OCI-LY7 (cell line): ENCODE results near the gene TFAP2B. TPM values are rescaled to one million over a fixed set of nuclear protein-coding genes. Genes with fewer than 3 reads are reported as not detected.

ENCODE experiments used
- BruUV-seq: library from RNA; stranded (reverse); fragments of 400-500 nt; replicated peaks from 2 replicates; lab custom pipeline; 2021; lab: Mats Ljungman, UMichigan
- CTCF ChIA-PET: fragments of 300-600 bp; sonication (Branson Sonifier 250); formaldehyde crosslinking; loops from one replicate; lab custom pipeline; 2022; ENCODE audit warnings: antibody characterized with exemption; ENCODE audit not compliant: unreplicated experiment; lab: Charles Lee
- POLR2A ChIA-PET: fragments of 300-600 bp; sonication (Branson Sonifier 250); formaldehyde crosslinking; loops from one replicate; lab custom pipeline; 2022; ENCODE audit warnings: antibody characterized with exemption; lab: Charles Lee
- DNase-seq: peaks from one replicate; pipeline ENCODE4 v3.0.0-alpha.2; 2015; ENCODE audit warnings: low spot score
- H2AFZ ChIP-seq: fragments of 200-600 bp; sonication (generic), shearing (Covaris generic); 2 replicates; pipeline ENCODE4 v1.6.1; 2014; ENCODE audit warnings: mild to moderate bottlenecking, antibody characterized with exemption, low read length, moderate library complexity
- H3K27ac ChIP-seq: fragments of 200-600 bp; sonication (generic); 2 replicates; pipeline ENCODE4 v1.5.1; 2014; ENCODE audit warnings: mixed run types, low read depth, mild to moderate bottlenecking, moderate library complexity, low read length, inconsistent platforms; ENCODE audit not compliant: poor library complexity, severe bottlenecking
- H3K36me3 ChIP-seq: fragments of 200-600 bp; sonication (generic); 2 replicates; pipeline ENCODE4 v1.6.1; 2014; ENCODE audit warnings: mild to moderate bottlenecking, antibody characterized with exemption, low read length, moderate library complexity, mixed read lengths; ENCODE audit not compliant: insufficient read depth
- H3K4me1 ChIP-seq: fragments of 200-600 bp; sonication (generic); 2 replicates; pipeline ENCODE4 v1.5.1; 2014; ENCODE audit warnings: mild to moderate bottlenecking, low read length; ENCODE audit not compliant: insufficient read depth, poor library complexity, severe bottlenecking
- H3K4me2 ChIP-seq: fragments of 200-600 bp; sonication (generic); 2 replicates; pipeline ENCODE4 v1.6.1; 2014; ENCODE audit warnings: mild to moderate bottlenecking, low read length
- H3K4me3 ChIP-seq: fragments of 200-600 bp; sonication (generic); 2 replicates; pipeline ENCODE4 v1.5.1; 2014; ENCODE audit warnings: mild to moderate bottlenecking, low read depth, low read length; ENCODE audit not compliant: poor library complexity, severe bottlenecking
- H3K79me2 ChIP-seq: fragments of 200-600 bp; sonication (generic); 2 replicates; pipeline ENCODE4 v1.6.1; 2016; ENCODE audit warnings: low read depth, mild to moderate bottlenecking, low read length, moderate library complexity, mixed read lengths; ENCODE audit not compliant: insufficient read depth
- H3K9me2 ChIP-seq: fragments of 200-600 bp; sonication (generic); 2 replicates; pipeline ENCODE4 v1.6.1; 2016; ENCODE audit warnings: mild to moderate bottlenecking, low read length, mixed read lengths; ENCODE audit not compliant: insufficient read depth
- H3K9me3 ChIP-seq: fragments of 200-600 bp; sonication (generic); 2 replicates; pipeline ENCODE4 v1.6.1; 2014; ENCODE audit warnings: mild to moderate bottlenecking, mixed run types, low read length, mixed read lengths
- H4K20me1 ChIP-seq: fragments of 200-600 bp; sonication (generic); 2 replicates; pipeline ENCODE4 v1.6.1; 2014; ENCODE audit warnings: mild to moderate bottlenecking, antibody characterized with exemption, low read length, moderate library complexity, mixed read lengths; ENCODE audit not compliant: insufficient read depth
- CTCF ChIP-seq: fragments of 200-600 bp; sonication (generic); conservative IDR thresholded peaks from 2 replicates; pipeline ENCODE4 v1.5.1; 2014; ENCODE audit warnings: mild to moderate bottlenecking, antibody characterized with exemption, low read length, moderate library complexity, mixed read lengths
- EZH2phosphoT487 ChIP-seq: fragments of 200-600 bp; sonication (generic); IDR thresholded peaks from 2 replicates; pipeline ENCODE4 v1.6.1; 2018; ENCODE audit warnings: low read depth, borderline replicate concordance, mild to moderate bottlenecking, mixed run types, antibody characterized with exemption, low read length, moderate library complexity, mixed read lengths
- intact Hi-C: fragments of 100-400 bp; cut with micrococcal nuclease; formaldehyde crosslinking; loops from one replicate; pipeline ENCODE4 v1.10.0; 2022; ENCODE audit not compliant: unreplicated experiment
- total RNA-seq, 2 experiments: library from RNA; depleted of rRNA in 1 of 2; stranded (reverse); fragments of >200 nt in 1 of 2; shearing (Covaris generic) in 1 of 2; gene quantifications; 2 replicates each; pipeline ENCODE4 v1.2.3, GENCODE V29; 2014 to 2022

The TFAP2B gene
- total RNA-seq, 2 experiments from 2014 or later, result not detected

- H3K79me2 ChIP-seq, result no peaks in the 10 kb centered on the region
- CTCF ChIA-PET, result no interaction called here
- H3K27ac ChIP-seq, result no peak overlapping the region
- DNase-seq, result no peak
- no peaks in the 10 kb centered on the region for H3K9me2 ChIP-seq
- intact Hi-C loops, result no loop called here
- no peaks in the 10 kb centered on the region for H4K20me1 ChIP-seq
- BruUV-seq, result no TSS peak
- no peaks in the 10 kb centered on the region for H3K4me1 ChIP-seq
- POLR2A ChIA-PET, result no interaction called here
- H2AFZ ChIP-seq, result no peak overlapping the region
- TF ChIP-seq CTCF, result no peak
- no peak for TF ChIP-seq EZH2phosphoT487
- H3K9me3 ChIP-seq, result no peaks in the 10 kb centered on the region
- H3K4me2 ChIP-seq, result no peak overlapping the region
- H3K36me3 ChIP-seq, result no peaks in the 10 kb centered on the region
- H3K4me3 ChIP-seq, result no peak overlapping the region
Observed at GRCh38 chr6:50891290-50891689, 72.6 kb downstream of the TFAP2B start.

Other genes with a start within 250 kb of the TFAP2B start
- not detected in 2 replicates for gene TFAP2D, start 105.3 kb upstream of the TFAP2B start, total RNA-seq (2014; rRNA removed; shearing (Covaris generic))
- not detected in 2 replicates for gene TFAP2D, start 105.3 kb upstream of the TFAP2B start, total RNA-seq (2022)